ENCODE results near the gene STAG1.

DNA sequence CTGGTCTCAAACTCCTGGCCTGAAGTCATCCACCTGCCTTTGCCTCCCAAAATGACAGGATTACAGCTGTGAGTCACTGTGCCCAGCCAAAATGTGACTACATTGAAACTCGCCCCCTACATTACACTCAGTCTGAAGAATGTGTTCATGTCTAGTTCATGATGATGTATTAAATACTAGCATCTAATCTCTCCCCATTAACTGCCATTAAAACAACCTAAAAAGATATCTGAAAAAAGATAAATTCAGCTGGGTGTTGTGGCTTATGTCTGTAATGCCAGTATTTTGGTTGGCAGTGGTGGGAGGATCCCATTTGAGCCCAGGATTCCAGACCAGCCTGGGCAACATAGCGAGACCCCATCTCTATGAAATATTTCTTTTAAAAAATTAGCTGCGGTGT, 342.6 kb downstream of the STAG1 start:
- no peak for TF ChIP-seq CTCF (IDR thresholded peaks at IDR 0.05; ENCODE audit: insufficient read depth, low read length, poor library complexity, severe bottlenecking)
- TF ChIP-seq EZH2phosphoT487 (conservative IDR thresholded peaks at IDR 0.05; ENCODE audit: low read length), result no peak

All from SU-DHL-6 (cell line).